Tibial nerve (tissue), 4 donors: ENCODE data around the gene SLC38A3.

Experiments
- CTCF ChIP-seq, 5 experiments: fragments of 200-600 bp in 3 of 5; fragments of 450-650 bp in 2 of 5; sonication (generic) in 3 of 5; IDR thresholded peaks; one replicate each; pipeline ENCODE4 v1.5.1; 2016 to 2019; ENCODE audit warnings: antibody characterized with exemption in 5 of 5, mild to moderate bottlenecking in 3 of 5, moderate library complexity in 2 of 5
- EP300 ChIP-seq, 2 donors: sonication (generic); formaldehyde crosslinking; IDR thresholded peaks; one replicate each; pipeline ENCODE4 v1.6.1; 2017; ENCODE audit warnings: antibody characterized with exemption in 2 of 2, mild to moderate bottlenecking in 1 of 2

GRCh38 chr3:50210176-50210509 is 5.1 kb downstream of the SLC38A3 start:
- TF ChIP-seq CTCF (IDR thresholded peaks at IDR 0.05), result no peak
- no peak for TF ChIP-seq EP300 (IDR thresholded peaks at IDR 0.05)
